ENCODE data around the gene TRDN. TPM values are rescaled to one million over a fixed set of nuclear protein-coding genes. Genes with fewer than 3 reads are reported as not detected.
A peak's percentile ranks its signal among the peaks of the same experiment; 100 is the strongest.

The TRDN gene
- total RNA-seq, result not detected

GRCh38 chr6:123636782-123637181 is at the start of gene TRDN:
Gene TRDN (minus strand): TSS chr6:123636950. CDS start chr6:123636775, 175 bp downstream.
- Mint-ChIP-seq H3K36me3 (ENCODE audit: low read depth) (no peaks in the 10 kb centered on the region), H3K4me1 (no peaks in the 10 kb centered on the region), H3K4me3 (no peak within 1 kb of the TSS), H3K27me3 (no peaks in the 10 kb centered on the region), H3K27ac (no peak within 1 kb of the TSS), H3K9me3 (no peaks in the 10 kb centered on the region)
- ChIA-PET CTCF (no interaction called here), POLR2A (no interaction called here)
- no peak for DNase-seq

- Mint-ChIP-seq H3K4me3 (no peak overlapping the region), H3K36me3 (ENCODE audit: low read depth) (no peaks in the 10 kb centered on the region), H3K4me1 (no peaks in the 10 kb centered on the region), H3K27me3 (no peaks in the 10 kb centered on the region), H3K27ac (no peak overlapping the region), H3K9me3 (no peaks in the 10 kb centered on the region)
- ChIA-PET POLR2A (no interaction called here), CTCF (no interaction called here)
- no peak for DNase-seq
Measured at GRCh38 chr6:123681957-123682462, 45.3 kb upstream of the TRDN start.

- H3K4me3 Mint-ChIP-seq, result no peak overlapping the region
- H3K36me3 Mint-ChIP-seq (ENCODE audit: low read depth), result no peaks in the 10 kb centered on the region
- POLR2A ChIA-PET, result no interaction called here
- CTCF ChIA-PET, result no interaction called here
- H3K4me1 Mint-ChIP-seq, result no peaks in the 10 kb centered on the region
- no peaks in the 10 kb centered on the region for H3K27me3 Mint-ChIP-seq
- peaks cover 8% of the 10 kb centered on the region for H3K9me3 Mint-ChIP-seq
- no peak for DNase-seq
- no peak overlapping the region for H3K27ac Mint-ChIP-seq
Measured at GRCh38 chr6:123677897-123678296, 41.1 kb upstream of the TRDN start.

GRCh38 chr6:123676793-123677192 is 40.0 kb upstream of the TRDN start:
- H3K4me1 Mint-ChIP-seq, result no peaks in the 10 kb centered on the region
- no peaks in the 10 kb centered on the region for H3K36me3 Mint-ChIP-seq (ENCODE audit: low read depth)
- ChIA-PET CTCF (no interaction called here), POLR2A (no interaction called here)
- peaks cover 8% of the 10 kb centered on the region for H3K9me3 Mint-ChIP-seq
- no peak overlapping the region for H3K4me3 Mint-ChIP-seq
- DNase-seq, result no peak
- H3K27me3 Mint-ChIP-seq, result no peaks in the 10 kb centered on the region
- no peak overlapping the region for H3K27ac Mint-ChIP-seq

- H3K4me1 Mint-ChIP-seq, result no peaks in the 10 kb centered on the region
- ChIA-PET CTCF (interaction anchor here (0.7 kb wide), 1 partner anchor 1954 kb away, joined by 3 read pairs; no protein-coding TSS in a partner anchor), POLR2A (no interaction called here)
- no peak overlapping the region for H3K27ac Mint-ChIP-seq
- no peaks in the 10 kb centered on the region for H3K27me3 Mint-ChIP-seq
- no peak for DNase-seq
- H3K9me3 Mint-ChIP-seq, result peaks cover 4% of the 10 kb centered on the region
- H3K36me3 Mint-ChIP-seq (ENCODE audit: low read depth), result no peaks in the 10 kb centered on the region
- H3K4me3 Mint-ChIP-seq, result no peak overlapping the region
Measured at GRCh38 chr6:123668965-123669591, 32.3 kb upstream of the TRDN start.

GRCh38 chr6:123668063-123668462 is 31.3 kb upstream of the TRDN start:
- H3K9me3 Mint-ChIP-seq, result no peaks in the 10 kb centered on the region
- H3K27ac Mint-ChIP-seq, result no peak overlapping the region
- H3K36me3 Mint-ChIP-seq (ENCODE audit: low read depth), result no peaks in the 10 kb centered on the region
- no peak overlapping the region for H3K4me3 Mint-ChIP-seq
- CTCF ChIA-PET, result no interaction called here
- H3K4me1 Mint-ChIP-seq, result no peaks in the 10 kb centered on the region
- H3K27me3 Mint-ChIP-seq, result no peaks in the 10 kb centered on the region
- POLR2A ChIA-PET, result no interaction called here
- DNase-seq, result no peak

GRCh38 chr6:123663436-123663835 is 26.7 kb upstream of the TRDN start:
- Mint-ChIP-seq H3K27ac (no peak overlapping the region), H3K4me1 (no peaks in the 10 kb centered on the region), H3K36me3 (ENCODE audit: low read depth) (no peaks in the 10 kb centered on the region), H3K9me3 (no peaks in the 10 kb centered on the region), H3K27me3 (no peaks in the 10 kb centered on the region), H3K4me3 (no peak overlapping the region)
- CTCF ChIA-PET, result no interaction called here
- POLR2A ChIA-PET, result no interaction called here
- DNase-seq, result no peak

- Mint-ChIP-seq H3K9me3 (no peaks in the 10 kb centered on the region), H3K4me1 (no peaks in the 10 kb centered on the region), H3K36me3 (ENCODE audit: low read depth) (no peaks in the 10 kb centered on the region), H3K27me3 (no peaks in the 10 kb centered on the region), H3K4me3 (no peak overlapping the region), H3K27ac (no peak overlapping the region)
- ChIA-PET CTCF (no interaction called here), POLR2A (no interaction called here)
- DNase-seq, result no peak
Measured at GRCh38 chr6:123662757-123663156, 26.0 kb upstream of the TRDN start.

- Mint-ChIP-seq H3K27me3 (no peaks in the 10 kb centered on the region), H3K4me3 (no peak overlapping the region), H3K9me3 (peaks cover 4% of the 10 kb centered on the region), H3K27ac (no peak overlapping the region), H3K4me1 (no peaks in the 10 kb centered on the region), H3K36me3 (ENCODE audit: low read depth) (no peaks in the 10 kb centered on the region)
- no peak for DNase-seq
- ChIA-PET POLR2A (no interaction called here), CTCF (no interaction called here)
Measured at GRCh38 chr6:123661105-123661891, 24.5 kb upstream of the TRDN start.

- POLR2A ChIA-PET, result no interaction called here
- DNase-seq, result no peak
- H3K27me3 Mint-ChIP-seq, result no peaks in the 10 kb centered on the region
Measured at GRCh38 chr6:123659960-123660748, 23.4 kb upstream of the TRDN start.

GRCh38 chr6:123658848-123659247 is 22.1 kb upstream of the TRDN start:
- ChIA-PET POLR2A (no interaction called here), CTCF (no interaction called here)
- DNase-seq, result no peak
- peaks cover 5% of the 10 kb centered on the region for H3K9me3 Mint-ChIP-seq
- H3K4me1 Mint-ChIP-seq, result peaks cover 4% of the 10 kb centered on the region
- no peaks in the 10 kb centered on the region for H3K36me3 Mint-ChIP-seq (ENCODE audit: low read depth)
- H3K27ac Mint-ChIP-seq, result no peak overlapping the region
- H3K4me3 Mint-ChIP-seq, result no peak overlapping the region
- no peaks in the 10 kb centered on the region for H3K27me3 Mint-ChIP-seq

More at GRCh38 chr6:123659960-123660748, 23.4 kb upstream of the TRDN start:
- peaks cover 4% of the 10 kb centered on the region for H3K4me1 Mint-ChIP-seq
- peaks cover 5% of the 10 kb centered on the region for H3K9me3 Mint-ChIP-seq
- H3K4me3 Mint-ChIP-seq, result no peak overlapping the region
- no peak overlapping the region for H3K27ac Mint-ChIP-seq
- no peaks in the 10 kb centered on the region for H3K36me3 Mint-ChIP-seq (ENCODE audit: low read depth)
- CTCF ChIA-PET, result no interaction called here

GRCh38 chr6:123655521-123656306 is 19.0 kb upstream of the TRDN start:
- peak overlapping the region; percentile 25 for H3K4me3 Mint-ChIP-seq
- CTCF ChIA-PET, result interaction anchor here (1.3 kb wide), 1 partner anchor 23 kb away, joined by 3 read pairs; no protein-coding TSS in a partner anchor
- no peaks in the 10 kb centered on the region for H3K36me3 Mint-ChIP-seq (ENCODE audit: low read depth)
- no peaks in the 10 kb centered on the region for H3K27me3 Mint-ChIP-seq
- no peak for DNase-seq
- peak overlapping the region; percentile 67 for H3K27ac Mint-ChIP-seq
- peaks cover 5% of the 10 kb centered on the region for H3K9me3 Mint-ChIP-seq
- POLR2A ChIA-PET, result no interaction called here
- peaks cover 4% of the 10 kb centered on the region for H3K4me1 Mint-ChIP-seq

All from activated CD4-positive, alpha-beta T cell treated with anti-CD3 and anti-CD28 coated beads, Interleukin-2, amount 10 ng/mL, durations not matched to agents 7 days and 5 days (primary cell).